Activated CD4-positive, alpha-beta T cell treated with anti-CD3 and anti-CD28 coated beads for 36 hours (primary cell): ENCODE results near the gene SBF2. TPM values are rescaled to one million over a fixed set of nuclear protein-coding genes. Genes with fewer than 3 reads are reported as not detected.
"Not testable (repeated sequence)": the region's sequence is repeated elsewhere in the genome, so short reads cannot be mapped to it uniquely, and the experiment has no call there.

Experiments used
- ATAC-seq: fragments of 200-7000 bp; cut with Tn5 transposase; one replicate; pipeline ENCODE4 v1.10.0; 2021; ENCODE audit warnings: mild to moderate bottlenecking, moderate library complexity
- CTCF ChIA-PET: fragments of 350-600 bp; sonication (Branson Sonifier 250); formaldehyde crosslinking; loops from one replicate; lab custom pipeline; 2021; ENCODE audit warnings: antibody characterized with exemption; lab: Charles Lee
- POLR2A ChIA-PET: fragments of 350-600 bp; sonication (Branson Sonifier 250); formaldehyde crosslinking; loops from one replicate; lab custom pipeline; 2021; ENCODE audit warnings: antibody characterized with exemption, inconsistent platforms; lab: Charles Lee
- DNase-seq: peaks from one replicate; pipeline ENCODE4 v3.0.0-alpha.2; 2020
- H3K27ac Mint-ChIP-seq: one replicate; pipeline ENCODE4 v1.8.0; 2021; ENCODE audit warnings: mixed read lengths
- H3K27me3 Mint-ChIP-seq: one replicate; pipeline ENCODE4 v1.8.0; 2021; ENCODE audit warnings: mixed read lengths
- H3K36me3 Mint-ChIP-seq: one replicate; pipeline ENCODE4 v1.8.0; 2021; ENCODE audit warnings: low read depth, mixed read lengths
- H3K4me1 Mint-ChIP-seq: one replicate; pipeline ENCODE4 v1.8.0; 2021; ENCODE audit warnings: mixed read lengths
- H3K4me3 Mint-ChIP-seq: one replicate; pipeline ENCODE4 v1.8.0; 2021; ENCODE audit warnings: mild to moderate bottlenecking, moderate library complexity, mixed read lengths
- H3K9me3 Mint-ChIP-seq: one replicate; pipeline ENCODE4 v1.8.0; 2021; ENCODE audit warnings: low read depth, mixed read lengths
- intact Hi-C, 2 experiments: fragments of 100-400 bp; cut with DNase I in 1 of 2; cut with micrococcal nuclease in 1 of 2; formaldehyde crosslinking; loops; one replicate each; pipeline versions ENCODE4 v1.14.2 to v1.15.1; 2022 to 2024; cut with DNase I, micrococcal nuclease
- total RNA-seq, 2 experiments: library from RNA; stranded (reverse); gene quantifications; one replicate each; pipeline ENCODE4 v1.2.3, GENCODE V29; 2021

SBF2 gene
- total RNA-seq, 2 experiments from 2014 or later: 7.1 to 8.1 TPM

DNA sequence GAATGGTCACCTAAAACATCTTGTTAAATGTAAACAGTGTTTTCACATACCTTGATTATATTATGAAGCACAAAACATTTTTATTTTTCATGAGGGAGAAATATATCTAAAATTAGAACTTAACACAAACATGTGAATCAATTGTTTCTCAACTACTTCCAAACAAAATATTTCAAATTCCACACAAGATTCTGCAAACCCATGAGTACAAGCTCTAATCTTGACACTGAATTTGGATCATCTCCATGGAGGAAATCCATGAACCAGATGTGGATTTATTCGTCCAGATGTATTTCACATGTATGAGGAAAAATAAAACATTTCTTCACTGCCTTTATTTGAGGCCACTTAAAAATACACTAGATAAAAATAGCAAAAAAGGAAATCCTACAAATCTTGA is 184.2 kb downstream of the SBF2 start:
- DNase-seq: no peak
- Mint-ChIP-seq H3K27ac (no peak overlapping the region), H3K4me1 (no peaks in the 10 kb centered on the region), H3K4me3 (no peak overlapping the region), H3K27me3 (no peaks in the 10 kb centered on the region), H3K9me3 (peaks cover 3% of the 10 kb centered on the region), H3K36me3 (no peaks in the 10 kb centered on the region)
- intact Hi-C loops: no loop called here
- no peak for ATAC-seq
- ChIA-PET CTCF (interaction anchor here (0.8 kb wide), 1 partner anchor 58 kb away, joined by 3 read pairs; no protein-coding TSS in a partner anchor), POLR2A (no interaction called here)

GRCh38 chr11:10108915-10109680 is 184.9 kb downstream of the SBF2 start:
- Mint-ChIP-seq H3K36me3 (no peaks in the 10 kb centered on the region), H3K4me3 (no peak overlapping the region), H3K4me1 (no peaks in the 10 kb centered on the region), H3K27ac (no peak overlapping the region), H3K27me3 (no peaks in the 10 kb centered on the region), H3K9me3 (peaks cover 3% of the 10 kb centered on the region)
- POLR2A ChIA-PET: no interaction called here
- intact Hi-C loops: no loop called here
- DNase-seq: no peak
- no peak for ATAC-seq
- CTCF ChIA-PET: interaction anchor here (0.5 to 0.8 kb wide), 2 partner anchors 59 to 309 kb away, joined by 3 read pairs; no protein-coding TSS in a partner anchor

GRCh38 chr11:10107497-10107896 is 186.5 kb downstream of the SBF2 start:
- intact Hi-C loops: no loop called here
- Mint-ChIP-seq H3K27ac (no peak overlapping the region), H3K9me3 (peaks cover 3% of the 10 kb centered on the region), H3K27me3 (no peaks in the 10 kb centered on the region), H3K36me3 (no peaks in the 10 kb centered on the region), H3K4me1 (no peaks in the 10 kb centered on the region), H3K4me3 (no peak overlapping the region)
- ChIA-PET CTCF (interaction anchor here (0.6 kb wide), 1 partner anchor 476 kb away, joined by 3 read pairs; no protein-coding TSS in a partner anchor), POLR2A (no interaction called here)
- ATAC-seq (no peak), DNase-seq (no peak)

- ChIA-PET CTCF (interaction anchor here (0.5 to 1.1 kb wide), 3 partner anchors 54 to 226 kb away, joined by 3 to 4 read pairs (median 3); no protein-coding TSS in a partner anchor), POLR2A (no interaction called here)
- Mint-ChIP-seq H3K4me3 (no peak overlapping the region), H3K9me3 (peaks cover 24% of the 10 kb centered on the region), H3K4me1 (peaks cover 5% of the 10 kb centered on the region), H3K27ac (no peak overlapping the region), H3K27me3 (no peaks in the 10 kb centered on the region), H3K36me3 (peaks cover 21% of the 10 kb centered on the region)
- no peak for ATAC-seq
- intact Hi-C loops: no loop called here
- no peak for DNase-seq
Measured at GRCh38 chr11:10097615-10098014, 196.4 kb downstream of the SBF2 start.

DNA sequence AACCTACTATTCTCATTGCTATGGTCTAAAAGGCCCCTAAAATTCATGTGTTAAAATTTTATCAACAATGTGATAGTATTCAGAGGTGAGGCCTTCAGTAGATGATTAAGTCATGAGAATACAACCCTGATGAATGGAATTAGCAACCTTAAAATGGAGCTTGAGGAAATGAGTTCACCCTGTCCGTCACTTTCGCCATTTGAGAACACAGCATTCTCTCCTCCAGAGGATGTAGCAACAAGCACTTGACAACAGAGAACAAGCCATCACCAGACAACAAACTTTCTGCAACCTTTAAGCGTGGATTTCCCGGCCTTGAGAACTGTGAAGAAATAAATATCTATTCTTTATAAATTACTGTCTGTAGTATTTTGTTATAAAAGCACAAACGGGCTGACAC is 197.0 kb downstream of the SBF2 start:
- Mint-ChIP-seq H3K4me3 (no peak overlapping the region), H3K27me3 (no peaks in the 10 kb centered on the region), H3K36me3 (peaks cover 21% of the 10 kb centered on the region), H3K27ac (no peak overlapping the region), H3K4me1 (peaks cover 6% of the 10 kb centered on the region), H3K9me3 (peaks cover 24% of the 10 kb centered on the region)
- ChIA-PET POLR2A (no interaction called here), CTCF (interaction anchor here (0.5 to 1.1 kb wide), 2 partner anchors 54 to 227 kb away, joined by 3 to 4 read pairs; no protein-coding TSS in a partner anchor)
- ATAC-seq: no peak
- no peak for DNase-seq
- intact Hi-C loops: no loop called here

GRCh38 chr11:10095412-10096208 is 198.4 kb downstream of the SBF2 start:
- POLR2A ChIA-PET: no interaction called here
- intact Hi-C loops: no loop called here
- ATAC-seq (no peak), DNase-seq (no peak)
- Mint-ChIP-seq H3K27me3 (no peaks in the 10 kb centered on the region), H3K4me3 (no peak overlapping the region), H3K36me3 (peaks cover 15% of the 10 kb centered on the region), H3K27ac (no peak overlapping the region), H3K4me1 (peaks cover 12% of the 10 kb centered on the region), H3K9me3 (peaks cover 22% of the 10 kb centered on the region)
- CTCF ChIA-PET: interaction anchor here (0.7 kb wide), 2 partner anchors 212 to 221 kb away, joined by 3 to 4 read pairs; no protein-coding TSS in a partner anchor

DNA sequence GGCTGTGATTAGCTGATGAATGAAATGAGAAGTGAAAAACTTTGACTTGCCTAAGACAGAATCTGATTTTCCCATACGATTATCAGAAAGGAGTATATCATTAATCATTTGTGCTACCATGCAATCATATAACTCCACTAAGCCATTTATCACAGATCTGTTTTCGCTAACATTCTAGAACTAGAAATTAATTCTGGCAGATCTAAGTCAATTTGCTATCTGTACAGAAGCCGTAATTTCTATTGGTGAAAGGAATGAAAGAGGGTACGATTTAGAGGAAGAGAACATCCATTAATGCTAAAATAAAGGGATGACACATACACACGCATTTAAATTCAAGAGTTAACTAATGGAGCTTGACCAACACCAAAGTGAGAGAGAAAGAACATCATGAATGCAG is 201.6 kb downstream of the SBF2 start:
- POLR2A ChIA-PET: no interaction called here
- H3K9me3 Mint-ChIP-seq: peaks cover 2% of the 10 kb centered on the region
- H3K4me1 Mint-ChIP-seq: peaks cover 12% of the 10 kb centered on the region
- H3K27ac Mint-ChIP-seq: no peak overlapping the region
- no peaks in the 10 kb centered on the region for H3K27me3 Mint-ChIP-seq
- CTCF ChIA-PET: no interaction called here
- DNase-seq (no peak), ATAC-seq (no peak)
- intact Hi-C loops: no loop called here
- H3K4me3 Mint-ChIP-seq: no peak overlapping the region
- H3K36me3 Mint-ChIP-seq: no peaks in the 10 kb centered on the region

GRCh38 chr11:10091314-10092045 is 202.5 kb downstream of the SBF2 start:
- intact Hi-C loops: no loop called here
- Mint-ChIP-seq H3K9me3 (peaks cover 2% of the 10 kb centered on the region), H3K36me3 (no peaks in the 10 kb centered on the region), H3K4me1 (peaks cover 12% of the 10 kb centered on the region), H3K27me3 (no peaks in the 10 kb centered on the region), H3K4me3 (no peak overlapping the region), H3K27ac (no peak overlapping the region)
- ChIA-PET POLR2A (no interaction called here), CTCF (interaction anchor here (0.9 to 2.2 kb wide), 3 partner anchors 14 to 234 kb away, joined by 3 to 12 read pairs (median 5); no protein-coding TSS in a partner anchor)
- ATAC-seq (no peak), DNase-seq (no peak)

DNA sequence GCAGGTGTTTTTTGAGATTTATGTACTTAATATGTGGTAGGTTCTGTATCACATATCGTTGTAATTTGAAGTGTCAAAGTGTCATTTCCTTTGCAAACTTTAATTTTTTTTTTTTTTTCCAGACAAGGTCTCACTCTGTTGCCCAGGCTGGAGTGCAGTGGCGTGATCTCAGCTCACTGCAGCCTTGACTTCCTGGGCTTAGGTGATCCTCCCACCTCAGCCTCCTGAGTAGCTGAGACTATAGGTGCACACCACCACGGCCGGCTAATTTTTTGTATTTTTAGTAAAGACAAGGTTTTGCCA is 206.1 kb downstream of the SBF2 start:
- CTCF ChIA-PET: interaction anchor here (0.6 kb wide), 1 partner anchor 1099 kb away, joined by 3 read pairs; no protein-coding TSS in a partner anchor
- H3K4me3 Mint-ChIP-seq, H3K27me3 Mint-ChIP-seq, DNase-seq, H3K27ac Mint-ChIP-seq, ATAC-seq, POLR2A ChIA-PET, H3K36me3 Mint-ChIP-seq, H3K4me1 Mint-ChIP-seq: not testable (repeated sequence)
- intact Hi-C loops: loop anchor here in 1 of 2 experiments (10.0 kb wide), 1 partner anchor 223 kb away; no protein-coding TSS in a partner anchor
- peaks cover 15% of the 10 kb centered on the region for H3K9me3 Mint-ChIP-seq

GRCh38 chr11:10087186-10087922 is 206.7 kb downstream of the SBF2 start:
- DNase-seq: no peak
- no peak overlapping the region for H3K4me3 Mint-ChIP-seq
- H3K36me3 Mint-ChIP-seq: no peaks in the 10 kb centered on the region
- H3K4me1 Mint-ChIP-seq: peaks cover 5% of the 10 kb centered on the region
- no peak for ATAC-seq
- H3K27me3 Mint-ChIP-seq: no peaks in the 10 kb centered on the region
- no peak overlapping the region for H3K27ac Mint-ChIP-seq
- intact Hi-C loops: loop anchor here in 1 of 2 experiments (10.0 kb wide), 1 partner anchor 223 kb away; no protein-coding TSS in a partner anchor
- peaks cover 20% of the 10 kb centered on the region for H3K9me3 Mint-ChIP-seq
- ChIA-PET CTCF (interaction anchor here (0.6 to 1.0 kb wide), 2 partner anchors 11 to 51 kb away, joined by 3 to 6 read pairs; no protein-coding TSS in a partner anchor), POLR2A (no interaction called here)
